ENCODE measurements around the gene SPRY4.
"Not testable (repeated sequence)": the region's sequence is repeated elsewhere in the genome, so short reads cannot be mapped to it uniquely, and the experiment has no call there.

The SPRY4 gene, protein sequence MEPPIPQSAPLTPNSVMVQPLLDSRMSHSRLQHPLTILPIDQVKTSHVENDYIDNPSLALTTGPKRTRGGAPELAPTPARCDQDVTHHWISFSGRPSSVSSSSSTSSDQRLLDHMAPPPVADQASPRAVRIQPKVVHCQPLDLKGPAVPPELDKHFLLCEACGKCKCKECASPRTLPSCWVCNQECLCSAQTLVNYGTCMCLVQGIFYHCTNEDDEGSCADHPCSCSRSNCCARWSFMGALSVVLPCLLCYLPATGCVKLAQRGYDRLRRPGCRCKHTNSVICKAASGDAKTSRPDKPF

DNA sequence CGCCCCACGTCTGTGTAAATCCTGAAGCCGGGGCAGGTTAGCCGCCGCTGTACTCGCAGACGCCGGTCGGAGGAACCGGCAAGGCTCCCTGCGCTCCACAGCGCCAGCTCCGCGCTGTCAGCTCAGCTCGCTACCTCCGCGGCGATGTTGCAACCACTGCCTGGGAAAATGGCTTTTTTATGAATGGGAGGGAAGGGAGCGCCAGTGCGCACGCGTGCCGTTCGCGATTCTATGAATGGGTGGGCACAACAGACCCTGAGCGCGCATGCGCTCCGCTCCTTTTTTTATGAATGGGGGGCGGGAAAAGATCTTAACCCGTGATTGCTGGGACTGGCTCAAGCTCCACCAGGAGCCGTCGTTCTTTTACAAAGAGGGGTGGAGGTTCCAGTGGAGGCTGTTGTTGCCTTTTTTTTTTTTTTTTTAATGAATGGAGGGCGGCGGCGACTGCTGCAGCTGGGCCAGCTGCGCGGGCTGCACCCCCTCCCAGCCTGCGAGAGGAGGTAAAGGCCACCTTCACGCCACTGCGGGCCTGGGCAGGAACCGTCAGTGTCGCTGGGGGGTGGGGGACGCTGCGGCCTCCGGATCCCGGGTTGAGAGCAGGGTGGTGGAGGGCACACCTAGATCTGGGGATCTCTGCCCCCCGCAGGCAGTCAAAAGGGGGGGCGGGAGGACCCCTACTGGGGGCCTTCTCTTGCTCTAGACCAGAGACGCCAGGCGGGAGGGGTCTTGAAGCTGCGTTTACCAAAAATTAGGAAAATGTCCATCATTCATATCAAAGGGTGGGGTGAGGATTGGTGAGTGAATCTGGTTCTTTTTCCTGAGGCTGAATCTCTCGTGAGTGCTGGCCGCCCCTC is at the start of gene SPRY4:
TSS of gene SPRY4 (minus strand) at position 151 of the 854 bp plus-strand sequence. CDS start 9,913 bp downstream, outside the sequence.
- DNase-seq: no peak

DNA sequence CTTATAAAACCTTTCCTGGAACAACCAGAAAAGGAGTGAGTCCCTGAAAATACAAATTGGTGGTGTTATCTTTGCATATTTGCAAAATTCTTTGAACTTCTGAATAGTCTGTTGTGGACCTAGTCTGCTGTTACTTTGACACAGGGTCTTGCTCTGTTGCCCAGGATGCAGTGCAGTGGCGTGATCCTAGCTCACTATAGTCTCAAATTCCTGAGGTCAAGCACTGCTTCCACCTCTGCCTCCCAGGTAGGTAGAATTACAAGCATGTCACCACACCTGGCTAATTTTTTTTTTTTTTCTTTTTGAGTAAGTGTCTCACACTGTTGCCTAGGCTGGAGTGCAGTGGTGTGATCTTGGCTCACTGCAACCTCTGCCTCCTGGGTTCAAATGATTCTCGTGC is 43.7 kb upstream of the SPRY4 start:
- no peak for DNase-seq

DNA sequence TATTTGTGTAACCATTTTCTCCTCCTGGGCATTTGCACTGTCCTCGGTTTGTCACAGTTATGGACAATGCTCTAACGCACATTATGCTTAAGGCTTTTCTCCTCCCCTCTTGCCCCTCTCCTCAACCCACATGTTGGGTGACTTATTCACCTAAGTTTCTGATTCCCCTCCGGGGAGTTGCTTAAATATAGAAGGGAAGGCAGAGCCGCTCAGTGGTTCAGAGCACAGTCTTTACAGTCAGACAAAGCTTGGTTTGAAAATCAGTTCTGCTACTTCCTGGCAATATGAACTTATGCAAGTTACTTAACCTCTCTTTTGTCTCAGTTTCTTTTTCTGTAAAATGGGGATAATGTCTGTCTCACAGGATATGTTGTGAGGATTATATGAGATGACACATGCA is 41.2 kb upstream of the SPRY4 start:
- DNase-seq: no peak

- DNase-seq: no peak
These were observed 39.7 kb upstream of the SPRY4 start for GRCh38 chr5:142364251-142365145.

DNA sequence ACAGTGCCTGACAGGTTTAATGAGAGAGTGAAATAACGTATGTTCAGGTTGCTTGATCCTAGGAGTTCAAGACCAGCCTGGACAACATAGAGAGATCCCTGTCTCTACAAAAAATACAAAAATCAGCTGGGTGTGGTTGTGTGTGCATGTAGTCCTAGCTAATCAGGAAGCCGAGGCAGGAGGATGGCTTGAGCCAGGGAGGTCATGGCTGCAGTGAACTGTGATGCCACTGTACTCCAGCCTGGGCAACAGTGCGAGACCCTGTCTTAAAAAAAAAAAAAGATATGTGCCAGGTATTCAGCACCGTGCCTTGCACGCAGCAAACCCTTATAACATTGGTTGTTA is 38.8 kb upstream of the SPRY4 start:
- no peak for DNase-seq

GRCh38 chr5:142362193-142362592 is 37.4 kb upstream of the SPRY4 start:
- not testable (repeated sequence) for DNase-seq

DNA sequence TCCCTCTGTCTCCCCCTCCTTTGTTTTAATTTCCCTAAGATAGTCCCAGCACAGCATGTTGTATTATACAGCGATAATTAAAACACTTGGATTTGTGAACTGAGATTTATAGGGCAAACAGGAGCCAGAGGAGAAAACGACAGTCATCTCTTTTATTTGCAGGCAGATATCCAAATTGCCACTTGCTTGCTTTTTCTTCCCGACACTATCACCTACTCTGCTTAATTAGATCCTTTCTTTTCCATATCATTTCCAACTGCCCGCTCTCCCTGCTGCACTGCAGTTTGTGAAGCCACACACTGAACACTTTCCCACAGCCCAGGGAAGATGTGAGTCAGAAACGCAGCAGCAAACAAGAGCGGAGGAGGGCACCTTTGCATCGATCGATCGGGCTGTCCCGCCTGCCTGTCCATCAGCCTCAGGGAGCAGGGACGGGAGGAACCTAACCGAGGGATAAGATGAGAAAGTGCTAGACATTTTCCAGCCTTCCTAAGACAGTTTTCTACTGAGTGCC is 35.8 kb upstream of the SPRY4 start:
- DNase-seq: no peak

GRCh38 chr5:142360051-142360498 is 35.3 kb upstream of the SPRY4 start:
- no peak for DNase-seq

GRCh38 chr5:142358648-142359047 is 33.8 kb upstream of the SPRY4 start:
- DNase-seq: no peak

DNA sequence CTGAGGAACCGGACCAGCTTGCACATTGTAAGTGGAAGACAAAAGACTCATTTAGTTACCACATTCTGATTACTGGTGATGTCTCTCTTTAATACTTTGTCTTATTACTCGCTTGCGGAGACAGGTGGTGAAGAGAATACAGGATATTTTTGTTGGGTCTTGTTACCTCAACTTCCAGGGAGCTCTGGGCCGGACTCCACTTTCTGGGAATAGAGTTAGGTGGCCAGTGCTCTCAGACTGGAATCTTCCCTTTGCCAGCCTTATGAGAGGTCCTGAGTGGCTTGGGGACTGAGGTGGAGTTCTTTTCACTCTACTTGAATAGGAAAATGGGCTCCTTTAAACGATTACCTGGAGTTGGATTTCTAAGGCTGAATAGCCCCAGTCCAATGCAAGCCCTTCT is 33.3 kb upstream of the SPRY4 start:
- no peak for DNase-seq

- no peak for DNase-seq
These were observed 32.8 kb upstream of the SPRY4 start for GRCh38 chr5:142357469-142358090.

DNA sequence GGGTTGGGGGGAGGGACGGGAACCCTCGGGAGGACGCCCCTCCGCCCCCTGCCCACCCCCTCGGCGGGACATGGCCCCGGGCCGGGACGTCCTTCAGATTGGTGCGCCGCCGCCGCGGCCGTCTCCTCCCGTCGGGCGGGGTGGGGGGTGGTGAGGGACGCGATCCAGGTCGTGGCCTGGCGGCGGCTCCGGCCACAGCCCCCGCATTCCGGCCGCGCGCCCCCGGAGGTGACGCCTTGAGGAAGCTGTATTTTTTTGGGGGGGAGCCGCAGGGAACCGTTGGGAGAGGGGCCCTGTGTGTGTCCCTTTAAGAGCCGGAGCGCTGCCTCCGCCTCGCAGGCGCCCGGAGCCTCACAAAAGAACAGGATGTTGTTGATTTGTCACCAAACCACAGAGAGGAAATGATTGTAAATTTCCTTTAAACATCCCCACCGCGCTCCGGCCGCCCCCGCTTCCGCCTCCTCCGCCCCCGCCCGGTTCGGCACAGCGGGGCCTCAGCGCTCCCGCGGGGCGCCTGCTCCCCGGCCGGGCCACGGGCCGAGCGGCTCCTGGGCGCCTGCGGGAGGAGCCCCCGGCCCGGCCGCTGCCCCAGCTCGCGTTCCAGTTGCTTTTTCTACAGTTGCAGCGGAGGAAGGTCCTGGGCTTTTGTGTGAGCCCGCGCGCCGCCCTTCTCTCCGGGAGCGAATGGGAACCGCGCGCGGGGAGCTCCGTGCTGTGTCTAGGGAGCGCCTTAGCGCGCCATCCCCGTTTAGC is 32.1 kb upstream of the SPRY4 start:
- DNase-seq: peak; percentile 91

DNA sequence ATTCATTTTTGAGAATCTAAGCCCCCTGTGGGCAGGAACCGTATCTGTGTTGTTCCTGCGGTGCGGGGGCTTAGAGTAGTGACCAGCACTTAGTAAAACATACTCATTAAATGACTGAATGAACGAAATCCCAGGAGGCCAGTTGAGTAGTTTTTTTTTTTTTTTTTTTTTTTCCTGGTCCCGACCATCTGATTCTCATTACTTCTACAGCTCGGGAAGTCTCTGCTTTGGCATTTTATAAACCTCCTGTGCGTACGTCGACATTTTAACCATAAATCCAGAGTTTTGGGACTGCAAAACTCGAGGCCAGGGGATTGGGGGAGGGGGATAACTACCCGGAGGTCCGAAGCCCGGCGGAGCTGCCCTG is 31.5 kb upstream of the SPRY4 start:
- DNase-seq: no peak

GRCh38 chr5:142353071-142353472 is 28.3 kb upstream of the SPRY4 start:
- no peak for DNase-seq

GRCh38 chr5:142350021-142350420 is 25.2 kb upstream of the SPRY4 start:
- no peak for DNase-seq

- no peak for DNase-seq
These were observed 21.9 kb upstream of the SPRY4 start for GRCh38 chr5:142346706-142347105.

GRCh38 chr5:142344915-142345314 is 20.1 kb upstream of the SPRY4 start:
- DNase-seq: not testable (repeated sequence)

DNA sequence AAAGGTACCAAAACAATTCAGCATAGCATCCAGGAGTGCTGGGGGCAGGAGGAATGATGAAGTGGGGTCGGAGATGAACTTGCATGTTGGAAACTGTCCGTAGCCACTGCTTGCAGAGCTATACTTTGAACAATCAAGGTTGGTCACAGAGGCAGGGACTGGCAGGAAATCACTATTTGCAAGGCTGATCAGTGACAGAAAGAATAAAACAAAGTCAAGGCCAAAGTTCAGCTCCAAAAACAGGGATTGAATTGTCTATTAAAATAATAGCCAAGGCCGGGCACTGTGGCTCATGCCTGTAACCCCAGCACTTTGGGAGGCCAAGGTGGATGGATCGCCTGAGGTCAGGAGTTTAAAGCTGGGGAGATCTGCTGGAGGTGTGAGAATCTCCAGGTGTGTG is 18.7 kb upstream of the SPRY4 start:
- DNase-seq: no peak

DNA sequence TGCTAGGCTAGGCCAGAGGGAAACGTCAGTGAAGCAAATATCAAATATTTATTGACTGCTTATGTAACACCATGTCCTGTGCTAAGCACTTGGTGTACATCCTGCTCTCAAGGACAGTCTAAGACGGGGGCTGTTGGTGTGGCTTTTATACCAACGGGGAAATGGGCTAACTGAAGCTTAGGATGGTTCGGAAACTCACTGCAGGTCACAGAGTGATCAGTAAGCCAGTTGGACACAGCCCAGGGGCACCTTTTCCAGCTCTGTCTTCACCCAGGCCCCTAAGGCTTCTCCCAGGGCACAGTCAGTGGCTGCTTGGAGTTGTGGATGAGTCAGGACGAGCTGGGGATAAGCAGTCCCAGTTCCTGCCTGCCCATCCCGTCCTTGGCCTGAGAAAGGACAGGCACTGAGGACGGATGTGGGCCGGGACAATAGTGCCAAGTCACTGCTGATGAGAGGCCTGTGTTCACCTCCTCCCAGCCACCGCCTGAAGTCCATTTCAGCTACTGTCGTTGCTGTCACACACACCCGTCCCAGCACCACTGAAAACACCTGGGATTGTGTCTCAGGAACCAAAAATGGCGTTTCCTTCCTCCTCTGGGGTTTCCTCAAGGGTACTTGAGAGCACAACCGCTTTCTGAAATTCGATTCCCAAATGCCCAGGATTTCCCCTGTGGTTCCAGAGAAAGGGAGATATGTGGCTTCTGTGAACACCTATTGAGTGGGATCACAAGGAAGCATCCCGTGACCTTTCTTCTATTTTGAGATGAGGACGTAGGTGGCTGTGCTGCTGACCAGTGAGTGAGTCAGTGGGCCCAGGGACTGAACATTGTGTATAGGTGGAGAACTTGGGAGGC is 17.5 kb upstream of the SPRY4 start:
- DNase-seq: no peak

- DNase-seq: no peak
These were observed 15.0 kb upstream of the SPRY4 start for GRCh38 chr5:142339781-142340180.

DNA sequence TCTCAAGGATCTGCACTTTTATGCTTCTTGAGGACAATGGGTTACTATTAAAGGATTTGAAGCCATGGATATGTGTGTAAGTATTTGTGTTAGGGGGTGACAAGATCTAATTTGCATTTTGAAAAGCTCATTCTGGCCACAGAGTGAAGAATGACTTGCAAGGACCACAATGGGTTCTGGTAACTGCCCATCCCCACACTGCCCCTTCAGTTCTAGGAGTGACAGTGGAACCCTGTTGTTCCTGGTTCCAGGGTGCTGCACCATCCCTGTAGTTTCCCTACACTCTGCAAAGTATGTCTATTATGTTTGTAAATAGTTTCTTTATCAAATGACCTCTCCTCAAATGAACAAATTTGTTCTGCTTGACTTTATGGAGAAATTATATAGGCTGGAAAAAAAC is 9.7 kb upstream of the SPRY4 start:
- no peak for DNase-seq
